HCT116 (cell line): ENCODE data around the gene ABCG8. TPM values are rescaled to one million over a fixed set of nuclear protein-coding genes. Genes with fewer than 3 reads are reported as not detected.

Source experiments
- ATAC-seq: fragments of 200-7000 bp; cut with Tn5 transposase; 2 replicates; pipeline ENCODE4 v1.9.1; 2020; ENCODE audit warnings: mild to moderate bottlenecking, moderate library complexity
- BruUV-seq: library from RNA; stranded (reverse); fragments of 400-500 nt; replicated peaks from 2 replicates; lab custom pipeline; 2021; lab: Mats Ljungman, UMichigan
- CTCF ChIA-PET: fragments of 300-600 bp; sonication (Branson Sonifier 250); formaldehyde crosslinking; loops from one replicate; lab custom pipeline; 2021; ENCODE audit warnings: antibody characterized with exemption; lab: Charles Lee
- POLR2A ChIA-PET: fragments of 300-600, 350-600 bp; sonication (Branson Sonifier 250); formaldehyde crosslinking; loops from one replicate; lab custom pipeline; 2021; ENCODE audit warnings: antibody characterized with exemption; lab: Charles Lee
- RAD21 ChIA-PET, 2 experiments: fragments of 300-600 bp; sonication (Branson Sonifier 250); formaldehyde crosslinking; loops; one replicate each; lab custom pipeline; 2023; ENCODE audit warnings: low total read pairs in 2 of 2; ENCODE audit not compliant: uncharacterized antibody in 2 of 2, unreplicated experiment in 2 of 2, low non-redundant PET in 1 of 2; lab: Charles Lee
- DNase-seq: peaks from one replicate; pipeline ENCODE4 v3.0.0-alpha.2; 2010; ENCODE audit warnings: low read depth, low spot score
- H2AFZ ChIP-seq: fragments of 200-600 bp; shearing (Covaris generic), sonication (generic); 2 replicates; pipeline ENCODE4 v1.6.1; 2017; ENCODE audit warnings: low read depth, mixed run types, mixed read lengths, antibody characterized with exemption, low read length; ENCODE audit not compliant: poor library complexity, severe bottlenecking
- H3K27ac ChIP-seq: 2 replicates; pipeline ENCODE4 v1.5.1; 2012; ENCODE audit warnings: low read depth, low read length
- H3K27me3 ChIP-seq: fragments of 200-600 bp; sonication (generic); 2 replicates; pipeline ENCODE4 v1.6.1; 2016; ENCODE audit warnings: mixed run types, low read length, mixed read lengths; ENCODE audit not compliant: insufficient read depth
- H3K36me3 ChIP-seq, 2 experiments: fragments of 200-500 bp in 1 of 2; fragments of 200-600 bp in 1 of 2; sonication (Bioruptor generic) in 1 of 2; sonication (generic) in 1 of 2; 2 replicates each; pipeline versions ENCODE4 v1.5.1 to v1.6.1; 2014 to 2016; ENCODE audit warnings: low read length in 2 of 2, inconsistent platforms in 1 of 2, mixed read lengths in 1 of 2, mixed run types in 1 of 2; ENCODE audit not compliant: insufficient read depth in 2 of 2, control insufficient read depth in 1 of 2
- H3K4me1 ChIP-seq, 2 experiments: fragments of 200-600 bp in 1 of 2; sonication (generic) in 1 of 2; 2 replicates each; pipeline versions ENCODE4 v1.5.1 to v1.6.1; 2012 to 2017; ENCODE audit warnings: low read length in 2 of 2, inconsistent platforms in 1 of 2, mild to moderate bottlenecking in 1 of 2, mixed read lengths in 1 of 2, mixed run types in 1 of 2, moderate library complexity in 1 of 2; ENCODE audit not compliant: insufficient read depth in 2 of 2, control insufficient read depth in 1 of 2
- H3K4me2 ChIP-seq: fragments of 200-600 bp; sonication (generic); 2 replicates; pipeline ENCODE4 v1.6.1; 2017; ENCODE audit warnings: mixed run types, low read length, mixed read lengths
- H3K4me3 ChIP-seq, 2 experiments: fragments of 200-600 bp in 1 of 2; sonication (generic) in 1 of 2; replicated peaks in 1 of 2; 2 replicates each; pipeline ENCODE4 v1.5.1; 2011 to 2016; ENCODE audit warnings: low read length in 2 of 2, control low read depth in 1 of 2, low read depth in 1 of 2, mild to moderate bottlenecking in 1 of 2, mixed read lengths in 1 of 2, mixed run types in 1 of 2
- H3K79me2 ChIP-seq: fragments of 200-600 bp; sonication (generic); 2 replicates; pipeline ENCODE4 v1.6.1; 2017; ENCODE audit warnings: mild to moderate bottlenecking, mixed run types, low read length, moderate library complexity, mixed read lengths; ENCODE audit not compliant: insufficient read depth
- H3K9ac ChIP-seq: fragments of 200-600 bp; sonication (generic); 2 replicates; pipeline ENCODE4 v1.6.1; 2016; ENCODE audit warnings: low read length, mixed read lengths
- H3K9me2 ChIP-seq: fragments of 200-600 bp; sonication (generic), shearing (Covaris generic); 2 replicates; pipeline ENCODE4 v1.6.1; 2017; ENCODE audit warnings: mixed run types, mild to moderate bottlenecking, moderate library complexity; ENCODE audit not compliant: insufficient read depth
- H3K9me3 ChIP-seq, 2 experiments: fragments of 200-500 bp in 1 of 2; fragments of 200-600 bp in 1 of 2; sonication (Bioruptor generic) in 1 of 2; sonication (generic) in 1 of 2; 2 replicates each; pipeline ENCODE4 v1.6.1; 2014 to 2017; ENCODE audit warnings: low read length in 2 of 2, mixed read lengths in 2 of 2, inconsistent platforms in 1 of 2, low read depth in 1 of 2, mild to moderate bottlenecking in 1 of 2, mixed run types in 1 of 2, moderate library complexity in 1 of 2; ENCODE audit not compliant: control insufficient read depth in 1 of 2, insufficient read depth in 1 of 2
- H4K20me1 ChIP-seq: fragments of 200-600 bp; sonication (generic), shearing (Covaris generic); 2 replicates; pipeline ENCODE4 v1.6.1; 2017; ENCODE audit warnings: mixed run types, mild to moderate bottlenecking, moderate library complexity; ENCODE audit not compliant: insufficient read depth
- CBX3 ChIP-seq: IDR thresholded peaks from 2 replicates; pipeline ENCODE4 v1.6.1; 2012; ENCODE audit warnings: low read depth
- CEBPB ChIP-seq: IDR thresholded peaks from 2 replicates; pipeline ENCODE4 v1.6.1; 2012; ENCODE audit warnings: low read depth
- CTCF ChIP-seq, 3 experiments: fragments of 200-600 bp in 1 of 3; sonication (generic) in 1 of 3; IDR thresholded peaks in 2 of 3; conservative IDR thresholded peaks in 1 of 3; 2 replicates each; pipeline ENCODE4 v1.5.1; 2012 to 2017; ENCODE audit warnings: low read depth in 2 of 3, low read length in 2 of 3, antibody characterized with exemption in 1 of 3, borderline replicate concordance in 1 of 3, control low read depth in 1 of 3, mild to moderate bottlenecking in 1 of 3, mixed read lengths in 1 of 3, mixed run types in 1 of 3, moderate library complexity in 1 of 3; ENCODE audit not compliant: insufficient read depth in 1 of 3
- ELF1 ChIP-seq: IDR thresholded peaks from 2 replicates; pipeline ENCODE4 v1.6.1; 2012; ENCODE audit warnings: low read depth, borderline replicate concordance
- EZH2 ChIP-seq: fragments of 200-600 bp; sonication (generic); IDR thresholded peaks from 2 replicates; pipeline ENCODE4 v1.6.1; 2017; ENCODE audit warnings: antibody characterized with exemption, mixed run types
- EZH2phosphoT487 ChIP-seq: fragments of 200-600 bp; IDR thresholded peaks from 2 replicates; pipeline ENCODE4 v1.6.1; 2018; ENCODE audit warnings: antibody characterized with exemption, borderline replicate concordance
- FOSL1 ChIP-seq: IDR thresholded peaks from 2 replicates; pipeline ENCODE4 v1.6.1; 2012; ENCODE audit warnings: low read depth
- JUND ChIP-seq: IDR thresholded peaks from 2 replicates; pipeline ENCODE4 v1.6.1; 2012
- MAX ChIP-seq: IDR thresholded peaks from 2 replicates; pipeline ENCODE4 v1.6.1; 2012
- POLR2A ChIP-seq: IDR thresholded peaks from 2 replicates; pipeline ENCODE4 v1.7.0; 2011; ENCODE audit warnings: borderline replicate concordance; ENCODE audit not compliant: insufficient read depth, insufficient read length; ENCODE audit errors: extremely low read depth
- POLR2AphosphoS5 ChIP-seq: IDR thresholded peaks from 2 replicates; pipeline ENCODE4 v1.6.1; 2011; ENCODE audit warnings: mild to moderate bottlenecking, low read depth, low read length, moderate library complexity
- RAD21 ChIP-seq: IDR thresholded peaks from 2 replicates; pipeline ENCODE4 v1.6.1; 2012; ENCODE audit warnings: low read depth, mild to moderate bottlenecking
- SIN3A ChIP-seq: IDR thresholded peaks from 2 replicates; pipeline ENCODE4 v1.6.1; 2012; ENCODE audit warnings: low read depth
- SP1 ChIP-seq: IDR thresholded peaks from 2 replicates; pipeline ENCODE4 v1.6.1; 2012; ENCODE audit warnings: low read depth
- TCF7L2 ChIP-seq: IDR thresholded peaks from 2 replicates; pipeline ENCODE4 v1.7.0; 2011; ENCODE audit warnings: borderline replicate concordance, inconsistent platforms; ENCODE audit not compliant: insufficient read depth, insufficient read length; ENCODE audit errors: extremely low read depth
- ZBTB33 ChIP-seq: IDR thresholded peaks from 2 replicates; pipeline ENCODE4 v1.6.1; 2011; ENCODE audit warnings: mild to moderate bottlenecking, low read length, moderate library complexity; ENCODE audit not compliant: insufficient replicate concordance; ENCODE audit errors: extremely low read depth
- ZFX ChIP-seq: fragments of 450-650 bp; IDR thresholded peaks from 2 replicates; pipeline ENCODE4 v1.6.1; 2017
- ZNF274 ChIP-seq: fragments of 200-500 bp; sonication (Bioruptor generic); IDR thresholded peaks from 2 replicates; pipeline ENCODE4 v1.6.1; 2014; ENCODE audit warnings: mild to moderate bottlenecking, low read depth, low read length, inconsistent platforms
- intact Hi-C: fragments of 100-400 bp; cut with micrococcal nuclease; formaldehyde crosslinking; loops from 2 replicates; pipeline ENCODE4 v1.10.0; 2022
- total RNA-seq: library from RNA; stranded (reverse); gene quantifications from one replicate; pipeline ENCODE4 v1.2.1, GENCODE V29; 2021; ENCODE audit not compliant: unreplicated experiment
- TF ChIP-seq, protein P1 (sequence below): IDR thresholded peaks from 2 replicates; pipeline ENCODE4 v1.6.1; 2012; ENCODE audit warnings: low read depth
- TF ChIP-seq, protein P2 (sequence below): IDR thresholded peaks from 2 replicates; pipeline ENCODE4 v1.6.1; 2012

Gene ABCG8
- total RNA-seq, 1 experiment from 2014 or later: 0.05 TPM

DNA sequence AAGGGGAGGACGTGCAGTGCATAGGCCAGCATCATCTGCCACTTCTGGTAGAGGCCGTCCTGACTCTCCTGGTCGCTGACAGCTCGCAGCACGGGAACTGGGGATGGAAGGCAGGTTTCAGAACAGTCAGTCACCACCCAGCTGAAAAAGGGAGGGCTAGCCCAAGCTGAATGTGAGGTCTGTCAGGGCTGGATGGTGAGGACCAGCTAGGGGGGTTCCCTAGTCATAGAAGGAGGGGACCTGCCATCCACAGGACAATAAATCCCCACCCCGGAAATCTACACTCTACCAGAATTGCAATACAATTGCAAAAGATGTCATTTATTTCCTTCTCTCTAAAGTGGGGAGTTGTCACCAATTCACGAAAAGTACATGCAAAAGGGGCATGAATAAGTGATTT lies 15.9 kb upstream of the ABCG8 start:
- H3K4me3 ChIP-seq: no peak overlapping the region
- no peak overlapping the region for H3K27ac ChIP-seq
- intact Hi-C loops: no loop called here
- TF ChIP-seq, protein P1, sequence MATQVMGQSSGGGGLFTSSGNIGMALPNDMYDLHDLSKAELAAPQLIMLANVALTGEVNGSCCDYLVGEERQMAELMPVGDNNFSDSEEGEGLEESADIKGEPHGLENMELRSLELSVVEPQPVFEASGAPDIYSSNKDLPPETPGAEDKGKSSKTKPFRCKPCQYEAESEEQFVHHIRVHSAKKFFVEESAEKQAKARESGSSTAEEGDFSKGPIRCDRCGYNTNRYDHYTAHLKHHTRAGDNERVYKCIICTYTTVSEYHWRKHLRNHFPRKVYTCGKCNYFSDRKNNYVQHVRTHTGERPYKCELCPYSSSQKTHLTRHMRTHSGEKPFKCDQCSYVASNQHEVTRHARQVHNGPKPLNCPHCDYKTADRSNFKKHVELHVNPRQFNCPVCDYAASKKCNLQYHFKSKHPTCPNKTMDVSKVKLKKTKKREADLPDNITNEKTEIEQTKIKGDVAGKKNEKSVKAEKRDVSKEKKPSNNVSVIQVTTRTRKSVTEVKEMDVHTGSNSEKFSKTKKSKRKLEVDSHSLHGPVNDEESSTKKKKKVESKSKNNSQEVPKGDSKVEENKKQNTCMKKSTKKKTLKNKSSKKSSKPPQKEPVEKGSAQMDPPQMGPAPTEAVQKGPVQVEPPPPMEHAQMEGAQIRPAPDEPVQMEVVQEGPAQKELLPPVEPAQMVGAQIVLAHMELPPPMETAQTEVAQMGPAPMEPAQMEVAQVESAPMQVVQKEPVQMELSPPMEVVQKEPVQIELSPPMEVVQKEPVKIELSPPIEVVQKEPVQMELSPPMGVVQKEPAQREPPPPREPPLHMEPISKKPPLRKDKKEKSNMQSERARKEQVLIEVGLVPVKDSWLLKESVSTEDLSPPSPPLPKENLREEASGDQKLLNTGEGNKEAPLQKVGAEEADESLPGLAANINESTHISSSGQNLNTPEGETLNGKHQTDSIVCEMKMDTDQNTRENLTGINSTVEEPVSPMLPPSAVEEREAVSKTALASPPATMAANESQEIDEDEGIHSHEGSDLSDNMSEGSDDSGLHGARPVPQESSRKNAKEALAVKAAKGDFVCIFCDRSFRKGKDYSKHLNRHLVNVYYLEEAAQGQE: no peak
- TF ChIP-seq RAD21 (no peak), TCF7L2 (no peak), POLR2A (no peak), ELF1 (no peak), ZBTB33 (no peak), SIN3A (no peak), ZNF274 (no peak), EZH2 (no peak), POLR2AphosphoS5 (no peak), MAX (no peak), ZFX (no peak), CEBPB (no peak), FOSL1 (no peak), JUND (no peak), EZH2phosphoT487 (no peak), CTCF (IDR thresholded peaks at IDR 0.05 in 2 of 3, conservative IDR thresholded peaks at IDR 0.05 in 1 of 3; ENCODE audit: borderline replicate concordance in 1 of 3, insufficient read depth in 1 of 3, low read depth in 2 of 3, low read length in 2 of 3) (no peak), CBX3 (no peak), SP1 (no peak)
- TF ChIP-seq, protein P2, sequence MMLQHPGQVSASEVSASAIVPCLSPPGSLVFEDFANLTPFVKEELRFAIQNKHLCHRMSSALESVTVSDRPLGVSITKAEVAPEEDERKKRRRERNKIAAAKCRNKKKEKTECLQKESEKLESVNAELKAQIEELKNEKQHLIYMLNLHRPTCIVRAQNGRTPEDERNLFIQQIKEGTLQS: no peak
- ATAC-seq (no peak), DNase-seq (no peak)
- H3K79me2 ChIP-seq: no peaks in the 10 kb centered on the region
- H3K9me3 ChIP-seq: no peaks in the 10 kb centered on the region
- POLR2A ChIA-PET: no interaction called here
- H3K4me1 ChIP-seq: peaks cover 0 to 8% of the 10 kb centered on the region in 2 experiments; a peak in 2 of 4 replicates
- CTCF ChIA-PET: no interaction called here
- RAD21 ChIA-PET: no interaction called here
- H3K36me3 ChIP-seq: no peaks in the 10 kb centered on the region
- H4K20me1 ChIP-seq: no peaks in the 10 kb centered on the region
- no TSS peak for BruUV-seq
- H3K9me2 ChIP-seq: no peaks in the 10 kb centered on the region
- H2AFZ ChIP-seq: no peak overlapping the region
- peaks cover 23% of the 10 kb centered on the region; the same call in 1 of the 2 replicates for H3K27me3 ChIP-seq
- no peak overlapping the region for H3K9ac ChIP-seq
- no peak overlapping the region for H3K4me2 ChIP-seq
